A549 (cell line): ENCODE results near the gene CCDC33. TPM values are rescaled to one million over a fixed set of nuclear protein-coding genes. Genes with fewer than 3 reads are reported as not detected.
"Not testable (repeated sequence)": the region's sequence is repeated elsewhere in the genome, so short reads cannot be mapped to it uniquely, and the experiment has no call there.

Source experiments
- ATAC-seq, 2 experiments: fragments of 200-7000 bp in 1 of 2; fragments of >200 bp in 1 of 2; cut with Nextera tagmentation in 1 of 2; cut with Tn5 transposase in 1 of 2; 3 replicates each; pipeline versions ENCODE4 v1.8.0 to v1.9.1; 2018 to 2020; ENCODE audit warnings: mild to moderate bottlenecking in 1 of 2, moderate library complexity in 1 of 2
- CTCF ChIA-PET: fragments of 300-600 bp; sonication (Branson Sonifier 250); formaldehyde crosslinking; extraction: SDS; loops from one replicate; lab custom pipeline; 2021; ENCODE audit warnings: antibody characterized with exemption, inconsistent platforms; lab: Yijun Ruan, JAX
- POLR2A ChIA-PET: fragments of 350-600 bp; formaldehyde crosslinking; extraction: SDS; loops from one replicate; lab custom pipeline; 2021; ENCODE audit warnings: antibody characterized with exemption, inconsistent platforms; lab: Yijun Ruan, JAX
- DNase-seq, 2 experiments: peaks; one replicate each; pipeline versions ENCODE4 v3.0.0 to v3.0.0-alpha.2; 2011 to 2016; ENCODE audit warnings: low read depth in 1 of 2, low spot score in 1 of 2
- FAIRE-seq: peaks from 2 replicates; lab custom pipeline; 2011; peaks lifted over from hg19 to GRCh38; lab: Jason Lieb, UNC
- H3K27ac ChIP-seq, 2 experiments: fragments of >200 bp; sonication (Bioruptor Twin); formaldehyde crosslinking; 3 replicates each; pipeline ENCODE4 v1.5.1; 2016 to 2017
- H3K4me1 ChIP-seq: fragments of >200 bp; sonication (Bioruptor Twin); formaldehyde crosslinking; 3 replicates; pipeline ENCODE4 v1.6.1; 2016
- H3K4me2 ChIP-seq: fragments of >200 bp; sonication (Bioruptor Twin); formaldehyde crosslinking; 3 replicates; pipeline ENCODE4 v1.6.1; 2016
- H3K4me3 ChIP-seq: fragments of >200 bp; sonication (Bioruptor Twin); formaldehyde crosslinking; 3 replicates; pipeline ENCODE4 v1.5.1; 2016
- H3K9me3 ChIP-seq: fragments of >200 bp; sonication (Bioruptor Twin); formaldehyde crosslinking; 3 replicates; pipeline ENCODE4 v1.6.1; 2016
- ATOH8 ChIP-seq: fragments of 250-450 bp; sonication (Bioruptor Pico); IDR thresholded peaks from 2 replicates; pipeline ENCODE4 v1.5.0; 2020; ENCODE audit warnings: low read depth, mild to moderate bottlenecking, moderate library complexity
- CBX2 ChIP-seq: fragments of 200-600 bp; sonication (generic); IDR thresholded peaks from 2 replicates; pipeline ENCODE4 v1.6.1; 2016; ENCODE audit warnings: low read depth, mild to moderate bottlenecking, borderline replicate concordance
- CHD4 ChIP-seq: fragments of 200-600 bp; sonication (generic); IDR thresholded peaks from 2 replicates; pipeline ENCODE4 v1.6.1; 2016; ENCODE audit warnings: antibody characterized with exemption, mild to moderate bottlenecking, borderline replicate concordance
- EHF ChIP-seq: fragments of 250-450 bp; sonication (Bioruptor Pico); IDR thresholded peaks from 2 replicates; pipeline ENCODE4 v1.5.0; 2020; ENCODE audit warnings: mild to moderate bottlenecking
- EHMT2 ChIP-seq: fragments of 200-600 bp; sonication (generic); IDR thresholded peaks from 2 replicates; pipeline ENCODE4 v1.6.1; 2016; ENCODE audit warnings: antibody characterized with exemption, low read depth, mild to moderate bottlenecking, moderate library complexity
- EP300 ChIP-seq, 2 experiments: fragments of >200 bp; sonication (Bioruptor Twin); formaldehyde crosslinking; IDR thresholded peaks; 2 replicates in 1 of 2; 3 replicates in 1 of 2; pipeline ENCODE4 v1.6.1; 2016 to 2017
- ESRRA ChIP-seq: fragments of 150-350 bp; IDR thresholded peaks from 2 replicates; pipeline ENCODE4 v1.6.1; 2014; ENCODE audit warnings: mild to moderate bottlenecking, low read length, borderline replicate concordance
- FOSB ChIP-seq: fragments of 250-450 bp; sonication (Bioruptor Pico); IDR thresholded peaks from 2 replicates; pipeline ENCODE4 v1.5.0; 2020; ENCODE audit warnings: mild to moderate bottlenecking, moderate library complexity
- HEYL ChIP-seq: fragments of 250-450 bp; sonication (Bioruptor Pico); IDR thresholded peaks from 2 replicates; pipeline ENCODE4 v1.8.0; 2021; ENCODE audit warnings: mild to moderate bottlenecking, moderate library complexity
- HOXB13 ChIP-seq: fragments of 250-450 bp; sonication (Bioruptor Pico); IDR thresholded peaks from 2 replicates; pipeline ENCODE4 v1.5.0; 2020; ENCODE audit warnings: low read depth, mild to moderate bottlenecking, moderate library complexity
- KDM1A ChIP-seq: fragments of 200-600 bp; sonication (generic); IDR thresholded peaks from 2 replicates; pipeline ENCODE4 v1.6.1; 2016; ENCODE audit warnings: low read depth, mild to moderate bottlenecking
- MAFK ChIP-seq: fragments of 450-650 bp; IDR thresholded peaks from 2 replicates; pipeline ENCODE4 v1.6.1; 2014; ENCODE audit not compliant: partially characterized antibody
- MYC ChIP-seq: IDR thresholded peaks from 2 replicates; pipeline ENCODE4 v1.6.1; 2012; ENCODE audit warnings: mild to moderate bottlenecking, inconsistent platforms, low read length, improper control_type of control experiment, borderline replicate concordance
- NFE2L2 ChIP-seq: fragments of 150-350 bp; conservative IDR thresholded peaks from 2 replicates; pipeline ENCODE4 v1.6.1; 2014; ENCODE audit warnings: low read length
- NR3C1 ChIP-seq: fragments of >200 bp; sonication (Bioruptor Twin); formaldehyde crosslinking; IDR thresholded peaks from 3 replicates; pipeline ENCODE4 v1.6.1; 2017
- POLR2AphosphoS2 ChIP-seq: conservative IDR thresholded peaks from 2 replicates; pipeline ENCODE4 v1.6.1; 2012; ENCODE audit warnings: low read length, improper control_type of control experiment, inconsistent platforms
- RCOR1 ChIP-seq: fragments of 150-350 bp; IDR thresholded peaks from 2 replicates; pipeline ENCODE4 v1.6.1; 2014; ENCODE audit warnings: antibody characterized with exemption, low read length, low read depth
- SREBF2 ChIP-seq: fragments of 450-650 bp; IDR thresholded peaks from 2 replicates; pipeline ENCODE4 v1.6.1; 2014; ENCODE audit warnings: mild to moderate bottlenecking, moderate library complexity
- ZC3H11A ChIP-seq: fragments of 450-650 bp; IDR thresholded peaks from 2 replicates; pipeline ENCODE4 v1.6.1; 2014; ENCODE audit warnings: antibody characterized with exemption, mild to moderate bottlenecking
- ZNF302 ChIP-seq: fragments of 250-450 bp; sonication (Bioruptor Pico); IDR thresholded peaks from 2 replicates; pipeline ENCODE4 v1.9.0; 2021; ENCODE audit warnings: inconsistent platforms, mild to moderate bottlenecking, moderate library complexity
- ZSCAN20 ChIP-seq: fragments of 250-450 bp; sonication (Bioruptor Pico); IDR thresholded peaks from 2 replicates; pipeline ENCODE4 v1.8.0; 2022; ENCODE audit warnings: mild to moderate bottlenecking, moderate library complexity
- WGBS: methylation state at CpG from one replicate; pipeline ENCODE4 v1.1.6; 2017; ENCODE audit errors: missing lambda C conversion rate; 5-methylcytosine and 5-hydroxymethylcytosine counted together
- polyA plus RNA-seq, 4 experiments: library from polyadenylated mRNA; depleted of rRNA in 3 of 4; stranded (reverse); fragments of >200 nt; fragmentation: RNase III in 1 of 4; extraction: RNeasy Plus Mini Kit Qiagen cat#74134 plus additional on column Dnase treatment in 1 of 4; gene quantifications; 2 replicates in 3 of 4; 3 replicates in 1 of 4; pipeline ENCODE4 v1.2.3, GENCODE V29; 2011 to 2017
- TF ChIP-seq, protein P1 (sequence below): fragments of >200 bp; sonication (Bioruptor Twin); formaldehyde crosslinking; IDR thresholded peaks from 3 replicates; pipeline ENCODE4 v1.5.1; 2016
- TF ChIP-seq, protein P2 (sequence below): IDR thresholded peaks from 2 replicates; pipeline ENCODE4 v1.6.1; 2012
- TF ChIP-seq, protein P3 (sequence below): fragments of >200 bp; sonication (Bioruptor Twin); formaldehyde crosslinking; IDR thresholded peaks from 3 replicates; pipeline ENCODE4 v1.6.1; 2016

The CCDC33 gene
- polyA plus RNA-seq, 2 of the 4 experiments (the other 2 are of a cell fraction) = 5.9 to 9.2 TPM

- CTCF ChIA-PET = interaction anchor here (1.0 kb wide), 1 partner anchor 64 kb away, joined by 3 read pairs; no protein-coding TSS in a partner anchor
- DNase-seq, FAIRE-seq, H3K4me1 ChIP-seq, H3K27ac ChIP-seq, H3K4me2 ChIP-seq, H3K4me3 ChIP-seq, ATAC-seq, H3K9me3 ChIP-seq, POLR2A ChIA-PET: not testable (repeated sequence)
- WGBS = 55% methylated on average over 6 of the region's 6 CpGs
Measured at GRCh38 chr15:74359376-74359775, 123.2 kb downstream of the CCDC33 start.

DNA sequence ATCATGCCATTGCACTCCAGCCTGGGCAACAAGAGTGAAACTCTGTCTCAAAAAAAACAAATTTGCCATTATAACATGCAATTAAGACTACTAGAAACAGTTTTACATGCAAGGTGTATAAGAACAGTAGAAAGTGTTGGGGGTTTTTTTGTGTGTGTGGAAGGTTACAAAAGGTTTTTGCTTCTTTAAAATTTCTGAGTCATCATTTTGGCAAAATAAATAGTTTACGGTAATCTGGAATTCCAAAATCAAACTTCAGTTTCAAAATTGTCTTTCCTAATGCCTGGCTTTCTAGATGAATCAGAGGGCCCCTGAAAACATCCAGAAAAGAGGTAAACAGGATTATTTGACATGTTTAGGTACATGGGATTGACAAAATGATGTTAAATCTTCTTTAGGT is 124.7 kb downstream of the CCDC33 start:
- DNase-seq, CTCF ChIA-PET, H3K4me1 ChIP-seq, FAIRE-seq, H3K4me2 ChIP-seq, H3K27ac ChIP-seq, H3K4me3 ChIP-seq, H3K9me3 ChIP-seq, POLR2A ChIA-PET, ATAC-seq: not testable (repeated sequence)
- WGBS = 23% methylated on average over 1 of the region's 1 CpG
- TF ChIP-seq MAFK = peak; percentile 36

GRCh38 chr15:74362482-74362881 is 126.4 kb downstream of the CCDC33 start:
- WGBS = 26% methylated on average over 1 of the region's 1 CpG
- H3K9me3 ChIP-seq = no peaks in the 10 kb centered on the region
- DNase-seq = no peak
- ChIA-PET CTCF (interaction anchor here (0.7 to 2.0 kb wide), 7 partner anchors 9 to 76 kb away, joined by 3 to 6 read pairs (median 4); no protein-coding TSS in a partner anchor), POLR2A (no interaction called here)
- H3K4me2 ChIP-seq = no peak overlapping the region
- FAIRE-seq = no peak
- ATAC-seq = no peak
- no peaks in the 10 kb centered on the region for H3K4me1 ChIP-seq
- TF ChIP-seq POLR2AphosphoS2 (no peak), HEYL (no peak), SREBF2 (no peak), ZSCAN20 (CRISPR knock-in tag) (no peak), NR3C1 (no peak), ZNF302 (CRISPR knock-in tag) (no peak), KDM1A (no peak), HOXB13 (no peak), ZC3H11A (no peak), EHF (no peak), RCOR1 (no peak), CBX2 (no peak), NFE2L2 (no peak), FOSB (CRISPR knock-in tag) (no peak)
- TF ChIP-seq, protein P1, sequence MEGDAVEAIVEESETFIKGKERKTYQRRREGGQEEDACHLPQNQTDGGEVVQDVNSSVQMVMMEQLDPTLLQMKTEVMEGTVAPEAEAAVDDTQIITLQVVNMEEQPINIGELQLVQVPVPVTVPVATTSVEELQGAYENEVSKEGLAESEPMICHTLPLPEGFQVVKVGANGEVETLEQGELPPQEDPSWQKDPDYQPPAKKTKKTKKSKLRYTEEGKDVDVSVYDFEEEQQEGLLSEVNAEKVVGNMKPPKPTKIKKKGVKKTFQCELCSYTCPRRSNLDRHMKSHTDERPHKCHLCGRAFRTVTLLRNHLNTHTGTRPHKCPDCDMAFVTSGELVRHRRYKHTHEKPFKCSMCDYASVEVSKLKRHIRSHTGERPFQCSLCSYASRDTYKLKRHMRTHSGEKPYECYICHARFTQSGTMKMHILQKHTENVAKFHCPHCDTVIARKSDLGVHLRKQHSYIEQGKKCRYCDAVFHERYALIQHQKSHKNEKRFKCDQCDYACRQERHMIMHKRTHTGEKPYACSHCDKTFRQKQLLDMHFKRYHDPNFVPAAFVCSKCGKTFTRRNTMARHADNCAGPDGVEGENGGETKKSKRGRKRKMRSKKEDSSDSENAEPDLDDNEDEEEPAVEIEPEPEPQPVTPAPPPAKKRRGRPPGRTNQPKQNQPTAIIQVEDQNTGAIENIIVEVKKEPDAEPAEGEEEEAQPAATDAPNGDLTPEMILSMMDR = no peak
- H3K4me3 ChIP-seq = no peak overlapping the region
- H3K27ac ChIP-seq = no peak overlapping the region

GRCh38 chr15:74364936-74365597 is 128.9 kb downstream of the CCDC33 start:
- ATAC-seq (no peak), DNase-seq (no peak), FAIRE-seq (no peak)
- no peaks in the 10 kb centered on the region for H3K9me3 ChIP-seq
- no peak overlapping the region for H3K4me2 ChIP-seq
- no peak overlapping the region for H3K27ac ChIP-seq
- ChIA-PET POLR2A (no interaction called here), CTCF (interaction anchor here (1.8 to 3.3 kb wide), 2 partner anchors 8 to 10 kb away, joined by 4 to 10 read pairs; no protein-coding TSS in a partner anchor)
- WGBS = 72% methylated on average over 9 of the region's 12 CpGs
- no peak overlapping the region for H3K4me3 ChIP-seq
- no peaks in the 10 kb centered on the region for H3K4me1 ChIP-seq
- TF ChIP-seq ATOH8 (CRISPR knock-in tag) = no peak
- TF ChIP-seq EP300 (IDR thresholded peaks at IDR 0.05) = no peak
- TF ChIP-seq NFE2L2 = no peak
- no peak for TF ChIP-seq EHMT2
- no peak for TF ChIP-seq CBX2
- TF ChIP-seq, protein P2, sequence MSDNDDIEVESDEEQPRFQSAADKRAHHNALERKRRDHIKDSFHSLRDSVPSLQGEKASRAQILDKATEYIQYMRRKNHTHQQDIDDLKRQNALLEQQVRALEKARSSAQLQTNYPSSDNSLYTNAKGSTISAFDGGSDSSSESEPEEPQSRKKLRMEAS = no peak
- TF ChIP-seq, protein P1 = no peak
- TF ChIP-seq, protein P3, sequence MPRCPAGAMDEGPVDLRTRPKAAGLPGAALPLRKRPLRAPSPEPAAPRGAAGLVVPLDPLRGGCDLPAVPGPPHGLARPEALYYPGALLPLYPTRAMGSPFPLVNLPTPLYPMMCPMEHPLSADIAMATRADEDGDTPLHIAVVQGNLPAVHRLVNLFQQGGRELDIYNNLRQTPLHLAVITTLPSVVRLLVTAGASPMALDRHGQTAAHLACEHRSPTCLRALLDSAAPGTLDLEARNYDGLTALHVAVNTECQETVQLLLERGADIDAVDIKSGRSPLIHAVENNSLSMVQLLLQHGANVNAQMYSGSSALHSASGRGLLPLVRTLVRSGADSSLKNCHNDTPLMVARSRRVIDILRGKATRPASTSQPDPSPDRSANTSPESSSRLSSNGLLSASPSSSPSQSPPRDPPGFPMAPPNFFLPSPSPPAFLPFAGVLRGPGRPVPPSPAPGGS = no peak
- no peak for TF ChIP-seq CHD4
- no peak for TF ChIP-seq MYC
- TF ChIP-seq ESRRA = no peak
